Erythroblast (primary cell): ENCODE data around the gene KLF13.

Experiments
- GATA1 ChIP-seq: IDR thresholded peaks from 2 replicates; pipeline ENCODE4 v1.6.1; 2011; ENCODE audit warnings: low read depth, mild to moderate bottlenecking, control low read depth, low read length, moderate library complexity
- POLR2A ChIP-seq: IDR thresholded peaks from 2 replicates; pipeline ENCODE4 v1.6.1; 2011; ENCODE audit warnings: mild to moderate bottlenecking, low read length

DNA sequence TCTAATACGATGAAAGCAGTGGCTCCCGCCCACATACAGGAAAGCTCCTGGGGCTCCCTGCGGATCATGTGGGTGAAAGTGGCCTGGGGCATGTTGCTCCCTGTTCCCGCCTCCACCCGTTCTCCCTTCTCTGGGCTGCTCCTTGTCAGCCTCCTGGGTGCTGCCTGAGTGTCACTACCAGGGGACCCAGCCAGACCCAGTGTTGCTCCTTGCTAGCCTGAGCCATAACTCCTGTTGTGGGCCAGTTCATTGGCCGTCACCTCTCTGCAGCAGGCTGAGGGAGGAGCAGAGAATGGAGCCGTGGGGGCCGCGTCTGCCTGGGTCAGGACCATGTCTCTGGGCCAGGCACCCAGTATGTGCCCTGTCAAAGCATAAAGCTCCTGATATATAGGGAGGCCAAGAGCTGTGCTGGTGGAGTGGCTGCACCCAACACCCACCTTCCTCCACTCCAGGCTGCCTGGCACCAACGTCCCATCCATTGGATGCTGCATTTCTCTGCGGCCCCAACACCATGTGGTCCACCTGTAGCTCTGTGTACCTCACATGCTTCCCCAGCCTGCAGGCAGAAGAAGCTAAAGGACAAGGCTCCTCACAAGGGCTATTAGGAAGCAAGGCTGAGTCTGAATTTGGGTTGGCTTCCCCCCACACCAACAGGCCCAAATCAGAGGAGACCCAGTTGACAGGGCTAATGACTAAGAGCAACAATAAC is 40.5 kb downstream of the KLF13 start:
- no peak for TF ChIP-seq POLR2A
- TF ChIP-seq GATA1 = no peak
